GM23338 (cell line): Measurements from ENCODE around the gene LHX3. TPM values are rescaled to one million over a fixed set of nuclear protein-coding genes. Genes with fewer than 3 reads are reported as not detected.

Source experiments
- ATAC-seq: fragments of 200-7000 bp; cut with Tn5 transposase; 3 replicates; pipeline ENCODE4 v1.9.1; 2020
- DNase-seq: peaks from one replicate; pipeline ENCODE4 v3.0.0-alpha.2; 2015; ENCODE audit warnings: low spot score
- H2AFZ ChIP-seq: fragments of 200-600 bp; sonication (generic); 2 replicates; pipeline ENCODE4 v1.8.0; 2016; ENCODE audit warnings: antibody characterized with exemption, mild to moderate bottlenecking, moderate library complexity
- H3F3A ChIP-seq: fragments of 200-600 bp; sonication (generic); replicated peaks from 2 replicates; pipeline ENCODE4 v1.8.0; 2017; ENCODE audit warnings: antibody characterized with exemption, mixed run types, low read depth
- H3K27ac ChIP-seq: fragments of 200-600 bp; sonication (generic); 2 replicates; pipeline ENCODE4 v1.6.1; 2016; ENCODE audit warnings: low read depth
- H3K27me3 ChIP-seq: fragments of 200-600 bp; sonication (generic); 2 replicates; pipeline ENCODE4 v1.8.0; 2016; ENCODE audit warnings: mild to moderate bottlenecking, mixed run types, moderate library complexity; ENCODE audit not compliant: insufficient read depth
- H3K36me3 ChIP-seq: fragments of 200-600 bp; sonication (generic); 2 replicates; pipeline ENCODE4 v1.8.0; 2016; ENCODE audit warnings: mild to moderate bottlenecking; ENCODE audit not compliant: insufficient read depth
- H3K4me1 ChIP-seq: fragments of 200-600 bp; sonication (generic); 2 replicates; pipeline ENCODE4 v1.8.0; 2016; ENCODE audit warnings: mild to moderate bottlenecking, moderate library complexity; ENCODE audit not compliant: insufficient read depth
- H3K4me2 ChIP-seq: fragments of 200-600 bp; sonication (generic); 2 replicates; pipeline ENCODE4 v1.7.1; 2017; ENCODE audit warnings: mixed run types
- H3K4me3 ChIP-seq: fragments of 200-600 bp; sonication (generic); 2 replicates; pipeline ENCODE4 v1.6.1; 2016; ENCODE audit warnings: mixed run types
- H3K79me2 ChIP-seq: fragments of 200-600 bp; sonication (generic); replicated peaks from 2 replicates; pipeline ENCODE4 v1.8.0; 2017; ENCODE audit warnings: mild to moderate bottlenecking; ENCODE audit not compliant: insufficient read depth
- H3K9me2 ChIP-seq: fragments of 200-600 bp; sonication (generic); 2 replicates; pipeline ENCODE4 v1.8.0; 2017; ENCODE audit not compliant: insufficient read depth
- H4K20me1 ChIP-seq: fragments of 200-600 bp; sonication (generic); replicated peaks from 2 replicates; pipeline ENCODE4 v1.8.0; 2017; ENCODE audit warnings: mild to moderate bottlenecking; ENCODE audit not compliant: insufficient read depth
- H3K27ac Mint-ChIP-seq: 2 replicates; pipeline ENCODE4 v1.8.0; 2020; ENCODE audit warnings: inconsistent platforms, mild to moderate bottlenecking, moderate library complexity, mixed read lengths
- H3K27me3 Mint-ChIP-seq: 3 replicates; pipeline ENCODE4 v1.8.0; 2022; ENCODE audit warnings: low read depth, mild to moderate bottlenecking, moderate library complexity, mixed read lengths, inconsistent platforms; ENCODE audit not compliant: insufficient read depth, poor library complexity
- H3K36me3 Mint-ChIP-seq: 3 replicates; pipeline ENCODE4 v1.8.0; 2021; ENCODE audit warnings: low read depth, mild to moderate bottlenecking, inconsistent platforms, moderate library complexity, mixed read lengths
- H3K4me1 Mint-ChIP-seq: 3 replicates; pipeline ENCODE4 v1.8.0; 2020; ENCODE audit warnings: mild to moderate bottlenecking, inconsistent platforms, mixed read lengths
- H3K4me3 Mint-ChIP-seq: 3 replicates; pipeline ENCODE4 v1.8.0; 2021; ENCODE audit warnings: moderate library complexity, mild to moderate bottlenecking, inconsistent platforms, mixed read lengths
- H3K9me3 Mint-ChIP-seq: 3 replicates; pipeline ENCODE4 v1.8.0; 2020; ENCODE audit warnings: moderate library complexity, mild to moderate bottlenecking, inconsistent platforms, mixed read lengths
- CREB1 ChIP-seq: fragments of 250-450 bp; sonication (Bioruptor Pico); IDR thresholded peaks from 2 replicates; pipeline ENCODE4 v1.5.0; 2020; ENCODE audit warnings: low read depth, mild to moderate bottlenecking, moderate library complexity
- EZH2 ChIP-seq: fragments of 200-600 bp; sonication (generic); IDR thresholded peaks from one replicate; pipeline ENCODE4 v1.8.0; 2017; ENCODE audit warnings: antibody characterized with exemption, mild to moderate bottlenecking, low read depth; ENCODE audit not compliant: unreplicated experiment
- EZH2phosphoT487 ChIP-seq: fragments of 200-600 bp; sonication (generic); IDR thresholded peaks from one replicate; pipeline ENCODE4 v1.8.1; 2018; ENCODE audit warnings: antibody characterized with exemption; ENCODE audit not compliant: unreplicated experiment
- JUNB ChIP-seq: IDR thresholded peaks from one replicate; pipeline ENCODE4 v1.6.1; 2016; ENCODE audit warnings: antibody characterized with exemption; ENCODE audit not compliant: unreplicated experiment
- NANOG ChIP-seq: IDR thresholded peaks from 2 replicates; pipeline ENCODE4 v1.6.1; 2016; ENCODE audit warnings: antibody characterized with exemption, borderline replicate concordance
- ZNF114 ChIP-seq: fragments of 250-450 bp; sonication (Bioruptor Pico); IDR thresholded peaks from 2 replicates; pipeline ENCODE4 v1.5.0; 2020; ENCODE audit warnings: mild to moderate bottlenecking, moderate library complexity
- ZNF331 ChIP-seq: fragments of 250-450 bp; sonication (Bioruptor Pico); IDR thresholded peaks from 2 replicates; pipeline ENCODE4 v1.5.0; 2020; ENCODE audit warnings: low read depth, mild to moderate bottlenecking, moderate library complexity
- polyA plus RNA-seq: library from polyadenylated mRNA; unstranded; fragments of >200 nt; fragmentation: Nextera tagmentation; extraction: Ambion mirVana; gene quantifications from 2 replicates; pipeline ENCODE4 v1.2.1, GENCODE V29; 2016
- total RNA-seq: library from RNA; depleted of rRNA; stranded (reverse); fragments of >200 nt; shearing (Covaris generic); gene quantifications from 2 replicates; pipeline ENCODE4 v1.2.3, GENCODE V29; 2014
- TF ChIP-seq, protein P1 (sequence below): fragments of 250-450 bp; sonication (Bioruptor Pico); IDR thresholded peaks from 2 replicates; pipeline ENCODE4 v1.5.0; 2020; ENCODE audit warnings: mild to moderate bottlenecking, moderate library complexity
- TF ChIP-seq, protein P2 (sequence below), 2 experiments: fragments of 200-600 bp in 1 of 2; sonication (generic) in 1 of 2; conservative IDR thresholded peaks; 2 replicates each; pipeline versions ENCODE4 v1.5.1 to v1.6.1; 2016 to 2017; ENCODE audit warnings: antibody characterized with exemption in 2 of 2, low read depth in 2 of 2, mild to moderate bottlenecking in 2 of 2, moderate library complexity in 1 of 2

LHX3 gene
- total and polyA plus RNA-seq, 2 experiments from 2014 or later, result 0.08 TPM; not detected in 1

DNA sequence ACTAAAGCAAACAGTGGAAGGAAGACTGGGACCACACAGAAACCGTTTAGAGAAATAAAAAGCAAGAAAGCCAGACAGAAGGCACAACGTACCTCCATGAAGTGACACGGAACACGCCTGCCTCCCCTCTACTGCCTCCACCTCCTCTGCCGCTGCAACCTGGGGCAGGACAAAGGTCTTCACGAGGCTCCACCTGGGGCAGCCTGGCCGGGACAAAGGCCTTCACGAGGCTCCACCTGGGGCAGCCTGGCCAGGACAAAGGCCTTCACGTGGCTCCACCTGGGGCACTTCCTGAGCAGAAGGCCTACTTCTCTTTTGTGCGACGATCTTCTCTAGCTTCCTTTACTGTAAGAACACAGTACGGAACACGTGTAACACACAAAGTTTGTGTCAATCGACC is 28.9 kb upstream of the LHX3 start (continued):
- TF ChIP-seq JUNB, result no peak
- no peak for TF ChIP-seq CREB1 (CRISPR knock-in tag)
- TF ChIP-seq NANOG, result no peak
- no peak for TF ChIP-seq ZNF331 (CRISPR knock-in tag)
- TF ChIP-seq, protein P1, sequence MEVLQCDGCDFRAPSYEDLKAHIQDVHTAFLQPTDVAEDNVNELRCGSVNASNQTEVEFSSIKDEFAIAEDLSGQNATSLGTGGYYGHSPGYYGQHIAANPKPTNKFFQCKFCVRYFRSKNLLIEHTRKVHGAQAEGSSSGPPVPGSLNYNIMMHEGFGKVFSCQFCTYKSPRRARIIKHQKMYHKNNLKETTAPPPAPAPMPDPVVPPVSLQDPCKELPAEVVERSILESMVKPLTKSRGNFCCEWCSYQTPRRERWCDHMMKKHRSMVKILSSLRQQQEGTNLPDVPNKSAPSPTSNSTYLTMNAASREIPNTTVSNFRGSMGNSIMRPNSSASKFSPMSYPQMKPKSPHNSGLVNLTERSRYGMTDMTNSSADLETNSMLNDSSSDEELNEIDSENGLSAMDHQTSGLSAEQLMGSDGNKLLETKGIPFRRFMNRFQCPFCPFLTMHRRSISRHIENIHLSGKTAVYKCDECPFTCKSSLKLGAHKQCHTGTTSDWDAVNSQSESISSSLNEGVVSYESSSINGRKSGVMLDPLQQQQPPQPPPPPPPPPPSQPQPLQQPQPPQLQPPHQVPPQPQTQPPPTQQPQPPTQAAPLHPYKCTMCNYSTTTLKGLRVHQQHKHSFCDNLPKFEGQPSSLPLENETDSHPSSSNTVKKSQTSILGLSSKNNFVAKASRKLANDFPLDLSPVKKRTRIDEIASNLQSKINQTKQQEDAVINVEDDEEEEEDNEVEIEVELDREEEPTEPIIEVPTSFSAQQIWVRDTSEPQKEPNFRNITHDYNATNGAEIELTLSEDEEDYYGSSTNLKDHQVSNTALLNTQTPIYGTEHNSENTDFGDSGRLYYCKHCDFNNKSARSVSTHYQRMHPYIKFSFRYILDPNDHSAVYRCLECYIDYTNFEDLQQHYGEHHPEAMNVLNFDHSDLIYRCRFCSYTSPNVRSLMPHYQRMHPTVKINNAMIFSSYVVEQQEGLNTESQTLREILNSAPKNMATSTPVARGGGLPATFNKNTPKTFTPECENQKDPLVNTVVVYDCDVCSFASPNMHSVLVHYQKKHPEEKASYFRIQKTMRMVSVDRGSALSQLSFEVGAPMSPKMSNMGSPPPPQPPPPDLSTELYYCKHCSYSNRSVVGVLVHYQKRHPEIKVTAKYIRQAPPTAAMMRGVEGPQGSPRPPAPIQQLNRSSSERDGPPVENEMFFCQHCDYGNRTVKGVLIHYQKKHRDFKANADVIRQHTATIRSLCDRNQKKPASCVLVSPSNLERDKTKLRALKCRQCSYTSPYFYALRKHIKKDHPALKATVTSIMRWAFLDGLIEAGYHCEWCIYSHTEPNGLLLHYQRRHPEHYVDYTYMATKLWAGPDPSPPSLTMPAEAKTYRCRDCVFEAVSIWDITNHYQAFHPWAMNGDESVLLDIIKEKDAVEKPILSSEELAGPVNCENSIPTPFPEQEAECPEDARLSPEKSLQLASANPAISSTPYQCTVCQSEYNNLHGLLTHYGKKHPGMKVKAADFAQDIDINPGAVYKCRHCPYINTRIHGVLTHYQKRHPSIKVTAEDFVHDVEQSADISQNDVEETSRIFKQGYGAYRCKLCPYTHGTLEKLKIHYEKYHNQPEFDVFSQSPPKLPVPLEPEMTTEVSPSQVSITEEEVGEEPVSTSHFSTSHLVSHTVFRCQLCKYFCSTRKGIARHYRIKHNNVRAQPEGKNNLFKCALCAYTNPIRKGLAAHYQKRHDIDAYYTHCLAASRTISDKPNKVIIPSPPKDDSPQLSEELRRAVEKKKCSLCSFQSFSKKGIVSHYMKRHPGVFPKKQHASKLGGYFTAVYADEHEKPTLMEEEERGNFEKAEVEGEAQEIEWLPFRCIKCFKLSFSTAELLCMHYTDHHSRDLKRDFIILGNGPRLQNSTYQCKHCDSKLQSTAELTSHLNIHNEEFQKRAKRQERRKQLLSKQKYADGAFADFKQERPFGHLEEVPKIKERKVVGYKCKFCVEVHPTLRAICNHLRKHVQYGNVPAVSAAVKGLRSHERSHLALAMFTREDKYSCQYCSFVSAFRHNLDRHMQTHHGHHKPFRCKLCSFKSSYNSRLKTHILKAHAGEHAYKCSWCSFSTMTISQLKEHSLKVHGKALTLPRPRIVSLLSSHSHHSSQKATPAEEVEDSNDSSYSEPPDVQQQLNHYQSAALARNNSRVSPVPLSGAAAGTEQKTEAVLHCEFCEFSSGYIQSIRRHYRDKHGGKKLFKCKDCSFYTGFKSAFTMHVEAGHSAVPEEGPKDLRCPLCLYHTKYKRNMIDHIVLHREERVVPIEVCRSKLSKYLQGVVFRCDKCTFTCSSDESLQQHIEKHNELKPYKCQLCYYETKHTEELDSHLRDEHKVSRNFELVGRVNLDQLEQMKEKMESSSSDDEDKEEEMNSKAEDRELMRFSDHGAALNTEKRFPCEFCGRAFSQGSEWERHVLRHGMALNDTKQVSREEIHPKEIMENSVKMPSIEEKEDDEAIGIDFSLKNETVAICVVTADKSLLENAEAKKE (CRISPR knock-in tag), result no peak

DNA sequence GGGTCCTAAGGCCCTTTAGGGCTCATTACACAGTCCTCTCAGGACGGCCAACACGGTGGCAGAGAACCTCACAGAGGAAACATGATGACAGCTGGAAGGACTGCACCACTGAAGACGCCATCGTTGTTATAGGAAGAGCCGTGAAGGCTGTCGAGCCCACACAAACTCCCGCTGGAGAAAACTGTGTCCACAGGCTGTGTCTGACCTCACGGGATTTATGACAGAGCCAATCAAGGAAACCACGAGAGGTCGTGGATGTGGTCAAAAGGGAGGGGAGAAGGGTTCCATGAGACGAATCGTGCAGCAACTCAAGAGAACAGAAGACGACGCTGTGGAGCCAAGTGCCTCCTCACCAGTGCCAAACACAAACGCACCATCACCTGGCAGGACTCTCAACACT is 28.5 kb upstream of the LHX3 start:
- H3K27ac Mint-ChIP-seq, result 0 out of 2 replicates have a peak overlapping the region, but pooled peaks have one; percentile 11
- no peaks in the 10 kb centered on the region for H3K9me2 ChIP-seq
- TF ChIP-seq ZNF114 (CRISPR knock-in tag), result no peak
- TF ChIP-seq EZH2, result no peak
- TF ChIP-seq, protein P2, sequence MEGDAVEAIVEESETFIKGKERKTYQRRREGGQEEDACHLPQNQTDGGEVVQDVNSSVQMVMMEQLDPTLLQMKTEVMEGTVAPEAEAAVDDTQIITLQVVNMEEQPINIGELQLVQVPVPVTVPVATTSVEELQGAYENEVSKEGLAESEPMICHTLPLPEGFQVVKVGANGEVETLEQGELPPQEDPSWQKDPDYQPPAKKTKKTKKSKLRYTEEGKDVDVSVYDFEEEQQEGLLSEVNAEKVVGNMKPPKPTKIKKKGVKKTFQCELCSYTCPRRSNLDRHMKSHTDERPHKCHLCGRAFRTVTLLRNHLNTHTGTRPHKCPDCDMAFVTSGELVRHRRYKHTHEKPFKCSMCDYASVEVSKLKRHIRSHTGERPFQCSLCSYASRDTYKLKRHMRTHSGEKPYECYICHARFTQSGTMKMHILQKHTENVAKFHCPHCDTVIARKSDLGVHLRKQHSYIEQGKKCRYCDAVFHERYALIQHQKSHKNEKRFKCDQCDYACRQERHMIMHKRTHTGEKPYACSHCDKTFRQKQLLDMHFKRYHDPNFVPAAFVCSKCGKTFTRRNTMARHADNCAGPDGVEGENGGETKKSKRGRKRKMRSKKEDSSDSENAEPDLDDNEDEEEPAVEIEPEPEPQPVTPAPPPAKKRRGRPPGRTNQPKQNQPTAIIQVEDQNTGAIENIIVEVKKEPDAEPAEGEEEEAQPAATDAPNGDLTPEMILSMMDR (conservative IDR thresholded peaks at IDR 0.05; ENCODE audit: low read depth in 2 of 2), result no peak
- TF ChIP-seq EZH2phosphoT487, result no peak
- TF ChIP-seq, protein P1 (CRISPR knock-in tag), result no peak

More for the DNA sequence above, 28.5 kb upstream of the LHX3 start:
- DNase-seq (no peak), ATAC-seq (no peak)
- no peaks in the 10 kb centered on the region for H3K36me3 ChIP-seq
- H3K79me2 ChIP-seq, result peaks cover 80% of the 10 kb centered on the region
- Mint-ChIP-seq H3K27me3 (peaks cover 4% of the 10 kb centered on the region), H3K4me1 (peaks cover 14% of the 10 kb centered on the region), H3K9me3 (no peaks in the 10 kb centered on the region), H3K4me3 (no peak overlapping the region), H3K36me3 (peaks cover 3% of the 10 kb centered on the region; the same call in 2 of the 3 replicates)
- H3K4me2 ChIP-seq, result no peak overlapping the region
- no peaks in the 10 kb centered on the region for H3F3A ChIP-seq
- peaks cover 39% of the 10 kb centered on the region for H4K20me1 ChIP-seq
- H2AFZ ChIP-seq, result no peak overlapping the region
- H3K27ac ChIP-seq, result no peak overlapping the region
- no peaks in the 10 kb centered on the region for H3K4me1 ChIP-seq
- no peaks in the 10 kb centered on the region for H3K27me3 ChIP-seq
- no peak overlapping the region for H3K4me3 ChIP-seq
